ENCODE results near the gene SFXN4. TPM values are rescaled to one million over a fixed set of nuclear protein-coding genes. Genes with fewer than 3 reads are reported as not detected.

Gene SFXN4
- total RNA-seq, 2 experiments from 2014 or later, result 7.1 to 7.8 TPM

DNA sequence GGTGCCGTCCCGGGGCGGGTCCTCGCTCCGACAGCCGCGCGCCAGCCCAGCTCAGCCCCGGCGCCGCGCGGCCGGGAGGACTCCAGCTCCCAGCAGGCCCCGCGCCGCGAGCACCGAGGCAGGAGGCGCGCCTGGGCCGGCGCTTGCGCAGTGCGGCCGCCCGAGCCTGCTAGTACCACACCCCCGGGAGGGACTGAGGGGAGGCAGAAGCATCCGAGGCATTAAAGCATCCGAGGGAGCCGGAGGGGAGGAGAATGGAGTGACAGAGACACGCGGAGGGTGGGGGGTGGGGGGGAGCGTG lies 41.8 kb upstream of the SFXN4 start, which contains the start of gene GRK5:
Gene GRK5 (plus strand): TSS at position 206 of the 301 bp plus-strand sequence. CDS start 347 bp downstream, outside the sequence.
- Mint-ChIP-seq H3K4me3 (peak within 1 kb of the TSS; percentile 99), H3K27me3 (no peaks in the 10 kb centered on the region), H3K36me3 (ENCODE audit: low read depth) (peaks cover 14% of the 10 kb centered on the region), H3K9me3 (no peaks in the 10 kb centered on the region), H3K4me1 (ENCODE audit: low read depth) (peaks cover 46% of the 10 kb centered on the region), H3K27ac (peak within 1 kb of the TSS; percentile 89)
- ChIA-PET POLR2A (interaction anchor here (0.6 to 6.6 kb wide), 30 partner anchors 9 to 665 kb away, joined by 3 to 63 read pairs (median 5); partner anchors contain the start of genes BAG3, CACUL1, DENND10 and INPP5F), CTCF (interaction anchor here (0.8 to 4.2 kb wide), 28 partner anchors 15 to 436 kb away, joined by 3 to 46 read pairs (median 6); partner anchors contain the start of gene RGS10)
- intact Hi-C loops (cut with DNase I, micrococcal nuclease), result loop anchor here (1.0 to 10.0 kb wide), 9 partner anchors 29 to 647 kb away; partner anchors contain the start of genes PRDX3 (in 2 of the 2), RGS10 (in 1 of the 2), SFXN4 (in 1 of the 2) and TIAL1 (in 1 of the 2)
- Histone ChIP-seq H3K27me3 (ENCODE audit: control insufficient read depth in 1 of 2, insufficient read depth in 2 of 2, low read length in 2 of 2) (no peaks in the 10 kb centered on the region), H3K36me3 (ENCODE audit: insufficient read depth, low read length) (no peaks in the 10 kb centered on the region), H3K4me1 (ENCODE audit: insufficient read depth, low read length) (peaks cover 40% of the 10 kb centered on the region), H3K4me3 (ENCODE audit: low read length) (peak within 1 kb of the TSS; percentile 68), H3K9me3 (ENCODE audit: control insufficient read depth in 1 of 2, insufficient read depth in 1 of 2, low read length in 2 of 2) (no peaks in the 10 kb centered on the region), H3K27ac (ENCODE audit: low read depth in 1 of 2, low read length in 2 of 2) (peak within 1 kb of the TSS; percentile 70 to 88)
- peak; percentile 89 to 99 (median 96) for DNase-seq
- ATAC-seq (ENCODE audit: poor library complexity), result peak; percentile 82
- TF ChIP-seq, protein P1, sequence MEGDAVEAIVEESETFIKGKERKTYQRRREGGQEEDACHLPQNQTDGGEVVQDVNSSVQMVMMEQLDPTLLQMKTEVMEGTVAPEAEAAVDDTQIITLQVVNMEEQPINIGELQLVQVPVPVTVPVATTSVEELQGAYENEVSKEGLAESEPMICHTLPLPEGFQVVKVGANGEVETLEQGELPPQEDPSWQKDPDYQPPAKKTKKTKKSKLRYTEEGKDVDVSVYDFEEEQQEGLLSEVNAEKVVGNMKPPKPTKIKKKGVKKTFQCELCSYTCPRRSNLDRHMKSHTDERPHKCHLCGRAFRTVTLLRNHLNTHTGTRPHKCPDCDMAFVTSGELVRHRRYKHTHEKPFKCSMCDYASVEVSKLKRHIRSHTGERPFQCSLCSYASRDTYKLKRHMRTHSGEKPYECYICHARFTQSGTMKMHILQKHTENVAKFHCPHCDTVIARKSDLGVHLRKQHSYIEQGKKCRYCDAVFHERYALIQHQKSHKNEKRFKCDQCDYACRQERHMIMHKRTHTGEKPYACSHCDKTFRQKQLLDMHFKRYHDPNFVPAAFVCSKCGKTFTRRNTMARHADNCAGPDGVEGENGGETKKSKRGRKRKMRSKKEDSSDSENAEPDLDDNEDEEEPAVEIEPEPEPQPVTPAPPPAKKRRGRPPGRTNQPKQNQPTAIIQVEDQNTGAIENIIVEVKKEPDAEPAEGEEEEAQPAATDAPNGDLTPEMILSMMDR (IDR thresholded peaks at IDR 0.05), result no peak

DNA sequence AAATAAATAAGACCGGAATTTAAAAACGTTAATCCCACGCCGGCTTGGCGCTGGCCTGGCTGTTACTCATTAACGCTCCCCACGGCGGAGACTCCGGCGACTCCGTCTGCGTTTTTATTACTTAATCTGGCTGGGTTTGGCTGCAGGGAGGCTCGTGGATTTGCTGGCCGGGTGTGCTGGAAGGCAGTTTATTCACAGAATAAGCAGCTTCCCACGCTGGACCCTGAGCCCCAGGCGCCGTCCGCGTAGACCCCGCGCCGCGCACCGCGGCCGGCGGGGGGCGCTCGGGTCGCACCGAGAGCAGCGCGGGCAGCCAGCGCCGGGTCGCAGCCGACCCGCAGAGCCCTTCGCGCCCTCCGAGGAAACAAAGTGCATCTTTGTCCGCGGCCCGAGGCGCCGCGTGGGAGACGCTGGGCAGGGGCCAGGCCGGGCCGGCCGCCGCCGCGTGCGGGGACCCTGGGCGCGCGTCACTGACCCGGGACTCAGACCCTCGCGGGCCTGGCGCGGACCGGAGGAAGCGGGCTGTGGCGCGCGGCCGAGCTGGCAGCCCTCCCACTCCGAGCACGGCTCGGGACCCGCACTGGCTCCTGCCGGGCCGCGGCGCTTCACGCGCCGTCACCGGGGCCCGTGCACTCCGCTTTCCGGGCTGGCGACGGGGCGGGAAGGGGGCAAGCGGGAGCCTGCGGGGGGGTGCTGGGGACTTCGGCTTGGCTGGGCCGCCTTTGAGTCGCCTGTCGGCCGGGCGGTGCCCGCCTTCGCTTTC lies 41.3 kb upstream of the SFXN4 start:
- H3K4me3 ChIP-seq (ENCODE audit: low read length), result peak overlapping the region; percentile 45
- H3K36me3 ChIP-seq (ENCODE audit: insufficient read depth, low read length), result no peaks in the 10 kb centered on the region
- DNase-seq, result peak; percentile 46 to 87 (median 62)
- peaks cover 14% of the 10 kb centered on the region for H3K36me3 Mint-ChIP-seq (ENCODE audit: low read depth)
- ChIA-PET CTCF (interaction anchor here (0.6 to 4.2 kb wide), 51 partner anchors 8 to 442 kb away, joined by 3 to 46 read pairs (median 4); partner anchors contain the start of genes RGS10 and SFXN4), POLR2A (interaction anchor here (0.6 to 6.6 kb wide), 32 partner anchors 8 to 666 kb away, joined by 3 to 63 read pairs (median 5); partner anchors contain the start of genes BAG3, CACUL1, DENND10 and INPP5F)
- peak; percentile 36 for ATAC-seq (ENCODE audit: poor library complexity)
- peak overlapping the region; percentile 97 for H3K4me3 Mint-ChIP-seq
- peak overlapping the region; percentile 89 for H3K27ac Mint-ChIP-seq
- H3K27me3 ChIP-seq (ENCODE audit: control insufficient read depth in 1 of 2, insufficient read depth in 2 of 2, low read length in 2 of 2), result no peaks in the 10 kb centered on the region
- TF ChIP-seq, protein P1 (IDR thresholded peaks at IDR 0.05), result peak; percentile 61
- intact Hi-C loops (cut with DNase I, micrococcal nuclease), result loop anchor here (1.0 to 10.0 kb wide), 11 partner anchors 28 to 648 kb away; partner anchors contain the start of genes PRDX3 (in 2 of the 2), RGS10 (in 1 of the 2), SFXN4 (in 1 of the 2) and TIAL1 (in 1 of the 2)
- peak overlapping the region; percentile 70 to 78 for H3K27ac ChIP-seq (ENCODE audit: low read depth in 1 of 2, low read length in 2 of 2)
- H3K27me3 Mint-ChIP-seq, result no peaks in the 10 kb centered on the region
- peaks cover 35% of the 10 kb centered on the region for H3K4me1 ChIP-seq (ENCODE audit: insufficient read depth, low read length)
- no peaks in the 10 kb centered on the region for H3K9me3 ChIP-seq (ENCODE audit: control insufficient read depth in 1 of 2, insufficient read depth in 1 of 2, low read length in 2 of 2)
- no peaks in the 10 kb centered on the region for H3K9me3 Mint-ChIP-seq
- peaks cover 41% of the 10 kb centered on the region for H3K4me1 Mint-ChIP-seq (ENCODE audit: low read depth)

GRCh38 chr10:119205894-119206602 lies 40.5 kb upstream of the SFXN4 start:
- H3K27ac Mint-ChIP-seq, result peak overlapping the region; percentile 89
- peak overlapping the region; percentile 97 for H3K4me3 Mint-ChIP-seq
- peaks cover 34% of the 10 kb centered on the region for H3K4me1 Mint-ChIP-seq (ENCODE audit: low read depth)
- CTCF ChIA-PET, result interaction anchor here (0.6 to 4.2 kb wide), 48 partner anchors 7 to 443 kb away, joined by 3 to 46 read pairs (median 4); partner anchors contain the start of genes RGS10 and SFXN4
- no peaks in the 10 kb centered on the region for H3K9me3 ChIP-seq (ENCODE audit: control insufficient read depth in 1 of 2, insufficient read depth in 1 of 2, low read length in 2 of 2)
- H3K4me1 ChIP-seq (ENCODE audit: insufficient read depth, low read length), result peaks cover 30% of the 10 kb centered on the region
- H3K27ac ChIP-seq (ENCODE audit: low read depth in 1 of 2, low read length in 2 of 2), result peak overlapping the region; percentile 63 to 70
- DNase-seq (peak in 9 of 14 experiments; percentile 19 to 66 (median 41)), ATAC-seq (ENCODE audit: poor library complexity) (no peak)
- intact Hi-C loops (cut with DNase I, micrococcal nuclease), result loop anchor here (1.0 to 10.0 kb wide), 10 partner anchors 27 to 649 kb away; partner anchors contain the start of genes PRDX3 (in 2 of the 2), RGS10 (in 1 of the 2) and TIAL1 (in 1 of the 2)
- H3K27me3 ChIP-seq (ENCODE audit: control insufficient read depth in 1 of 2, insufficient read depth in 2 of 2, low read length in 2 of 2), result no peaks in the 10 kb centered on the region
- H3K9me3 Mint-ChIP-seq, result no peaks in the 10 kb centered on the region
- H3K4me3 ChIP-seq (ENCODE audit: low read length), result peak overlapping the region; percentile 45
- H3K36me3 Mint-ChIP-seq (ENCODE audit: low read depth), result peaks cover 14% of the 10 kb centered on the region
- no peaks in the 10 kb centered on the region for H3K27me3 Mint-ChIP-seq
- no peaks in the 10 kb centered on the region for H3K36me3 ChIP-seq (ENCODE audit: insufficient read depth, low read length)
- TF ChIP-seq, protein P1 (IDR thresholded peaks at IDR 0.05), result no peak
- POLR2A ChIA-PET, result interaction anchor here (0.9 to 6.6 kb wide), 18 partner anchors 10 to 667 kb away, joined by 3 to 63 read pairs (median 6); partner anchors contain the start of genes MCMBP, RGS10 and SFXN4

Measured in CD4-positive, alpha-beta T cell (primary cell).